A549 (cell line): ENCODE results near the gene LRRC36. TPM values are rescaled to one million over a fixed set of nuclear protein-coding genes. Genes with fewer than 3 reads are reported as not detected.

Experiments
- ATAC-seq, 2 experiments: fragments of 200-7000 bp in 1 of 2; fragments of >200 bp in 1 of 2; cut with Nextera tagmentation in 1 of 2; cut with Tn5 transposase in 1 of 2; 3 replicates each; pipeline versions ENCODE4 v1.8.0 to v1.9.1; 2018 to 2020; ENCODE audit warnings: mild to moderate bottlenecking in 1 of 2, moderate library complexity in 1 of 2
- CTCF ChIA-PET: fragments of 300-600 bp; sonication (Branson Sonifier 250); formaldehyde crosslinking; extraction: SDS; loops from one replicate; lab custom pipeline; 2021; ENCODE audit warnings: antibody characterized with exemption, inconsistent platforms; lab: Yijun Ruan, JAX
- POLR2A ChIA-PET: fragments of 350-600 bp; formaldehyde crosslinking; extraction: SDS; loops from one replicate; lab custom pipeline; 2021; ENCODE audit warnings: antibody characterized with exemption, inconsistent platforms; lab: Yijun Ruan, JAX
- DNase-seq, 2 experiments: peaks; one replicate each; pipeline versions ENCODE4 v3.0.0 to v3.0.0-alpha.2; 2011 to 2016; ENCODE audit warnings: low read depth in 1 of 2, low spot score in 1 of 2
- FAIRE-seq: peaks from 2 replicates; lab custom pipeline; 2011; peaks lifted over from hg19 to GRCh38; lab: Jason Lieb, UNC
- H3K27ac ChIP-seq, 2 experiments: fragments of >200 bp; sonication (Bioruptor Twin); formaldehyde crosslinking; 3 replicates each; pipeline ENCODE4 v1.5.1; 2016 to 2017
- H3K4me1 ChIP-seq: fragments of >200 bp; sonication (Bioruptor Twin); formaldehyde crosslinking; 3 replicates; pipeline ENCODE4 v1.6.1; 2016
- H3K4me2 ChIP-seq: fragments of >200 bp; sonication (Bioruptor Twin); formaldehyde crosslinking; 3 replicates; pipeline ENCODE4 v1.6.1; 2016
- H3K4me3 ChIP-seq: fragments of >200 bp; sonication (Bioruptor Twin); formaldehyde crosslinking; 3 replicates; pipeline ENCODE4 v1.5.1; 2016
- H3K9me3 ChIP-seq: fragments of >200 bp; sonication (Bioruptor Twin); formaldehyde crosslinking; 3 replicates; pipeline ENCODE4 v1.6.1; 2016
- BHLHE40 ChIP-seq: IDR thresholded peaks from 2 replicates; pipeline ENCODE4 v1.6.1; 2012; ENCODE audit warnings: low read depth, low read length, inconsistent platforms
- CBX2 ChIP-seq: fragments of 200-600 bp; sonication (generic); IDR thresholded peaks from 2 replicates; pipeline ENCODE4 v1.6.1; 2016; ENCODE audit warnings: low read depth, mild to moderate bottlenecking, borderline replicate concordance
- CEBPB ChIP-seq, 2 experiments: fragments of >200 bp in 1 of 2; sonication (Bioruptor Twin) in 1 of 2; formaldehyde crosslinking in 1 of 2; IDR thresholded peaks; 2 replicates each; pipeline ENCODE4 v1.6.1; 2012 to 2016
- CHD4 ChIP-seq: fragments of 200-600 bp; sonication (generic); IDR thresholded peaks from 2 replicates; pipeline ENCODE4 v1.6.1; 2016; ENCODE audit warnings: antibody characterized with exemption, mild to moderate bottlenecking, borderline replicate concordance
- FOXS1 ChIP-seq: fragments of 250-450 bp; sonication (Bioruptor Pico); IDR thresholded peaks from 2 replicates; pipeline ENCODE4 v1.5.0; 2020; ENCODE audit warnings: mild to moderate bottlenecking, moderate library complexity
- HEYL ChIP-seq: fragments of 250-450 bp; sonication (Bioruptor Pico); IDR thresholded peaks from 2 replicates; pipeline ENCODE4 v1.8.0; 2021; ENCODE audit warnings: mild to moderate bottlenecking, moderate library complexity
- HMGXB4 ChIP-seq: fragments of 250-450 bp; sonication (Bioruptor Pico); IDR thresholded peaks from 2 replicates; pipeline ENCODE4 v1.5.0; 2021; ENCODE audit warnings: mild to moderate bottlenecking, moderate library complexity, borderline replicate concordance
- HOXA7 ChIP-seq: fragments of 250-450 bp; sonication (Bioruptor Pico); IDR thresholded peaks from 2 replicates; pipeline ENCODE4 v1.5.0; 2020; ENCODE audit warnings: mild to moderate bottlenecking, moderate library complexity
- JUN ChIP-seq, 2 experiments: fragments of >200 bp; sonication (Bioruptor Twin); formaldehyde crosslinking; IDR thresholded peaks; 2 replicates in 1 of 2; 3 replicates in 1 of 2; pipeline ENCODE4 v1.6.1; 2016 to 2017
- MAFK ChIP-seq: fragments of 450-650 bp; IDR thresholded peaks from 2 replicates; pipeline ENCODE4 v1.6.1; 2014; ENCODE audit not compliant: partially characterized antibody
- MAZ ChIP-seq: fragments of 150-350 bp; IDR thresholded peaks from 2 replicates; pipeline ENCODE4 v1.6.1; 2014; ENCODE audit warnings: antibody characterized with exemption, low read depth, low read length, borderline replicate concordance
- MYC ChIP-seq: IDR thresholded peaks from 2 replicates; pipeline ENCODE4 v1.6.1; 2012; ENCODE audit warnings: mild to moderate bottlenecking, inconsistent platforms, low read length, improper control_type of control experiment, borderline replicate concordance
- NFE2L2 ChIP-seq: fragments of 150-350 bp; conservative IDR thresholded peaks from 2 replicates; pipeline ENCODE4 v1.6.1; 2014; ENCODE audit warnings: low read length
- NPAS2 ChIP-seq: fragments of 250-450 bp; sonication (Bioruptor Pico); IDR thresholded peaks from 2 replicates; pipeline ENCODE4 v1.8.0; 2022; ENCODE audit warnings: mild to moderate bottlenecking, moderate library complexity, borderline replicate concordance
- NR3C1 ChIP-seq: fragments of >200 bp; sonication (Bioruptor Twin); formaldehyde crosslinking; IDR thresholded peaks from 3 replicates; pipeline ENCODE4 v1.6.1; 2017
- TP53 ChIP-seq: fragments of 250-450 bp; sonication (Bioruptor Pico); IDR thresholded peaks from 2 replicates; pipeline ENCODE4 v1.5.0; 2021; ENCODE audit warnings: mild to moderate bottlenecking, moderate library complexity
- USF2 ChIP-seq: fragments of 450-650 bp; IDR thresholded peaks from 2 replicates; pipeline ENCODE4 v1.6.1; 2014; ENCODE audit warnings: antibody characterized with exemption
- ZSCAN20 ChIP-seq: fragments of 250-450 bp; sonication (Bioruptor Pico); IDR thresholded peaks from 2 replicates; pipeline ENCODE4 v1.8.0; 2022; ENCODE audit warnings: mild to moderate bottlenecking, moderate library complexity
- WGBS: methylation state at CpG from one replicate; pipeline ENCODE4 v1.1.6; 2017; ENCODE audit errors: missing lambda C conversion rate; 5-methylcytosine and 5-hydroxymethylcytosine counted together
- polyA plus RNA-seq, 4 experiments: library from polyadenylated mRNA; depleted of rRNA in 3 of 4; stranded (reverse); fragments of >200 nt; fragmentation: RNase III in 1 of 4; extraction: RNeasy Plus Mini Kit Qiagen cat#74134 plus additional on column Dnase treatment in 1 of 4; gene quantifications; 2 replicates in 3 of 4; 3 replicates in 1 of 4; pipeline ENCODE4 v1.2.3, GENCODE V29; 2011 to 2017
- TF ChIP-seq, protein P1 (sequence below): fragments of >200 bp; sonication (Bioruptor Twin); formaldehyde crosslinking; IDR thresholded peaks from 3 replicates; pipeline ENCODE4 v1.6.1; 2016
- TF ChIP-seq, protein P2 (sequence below): IDR thresholded peaks from 2 replicates; pipeline ENCODE4 v1.6.1; 2012; ENCODE audit warnings: low read depth, borderline replicate concordance
- TF ChIP-seq, protein P3 (sequence below): fragments of 250-450 bp; sonication (Bioruptor Pico); IDR thresholded peaks from 2 replicates; pipeline ENCODE4 v1.5.0; 2020; ENCODE audit warnings: low read depth, mild to moderate bottlenecking, moderate library complexity

LRRC36 gene
- polyA plus RNA-seq, 2 of the 4 experiments (the other 2 are of a cell fraction): 0.48 to 0.57 TPM

GRCh38 chr16:67407788-67408452, 81.3 kb downstream of the LRRC36 start:
- WGBS: 78% methylated on average over 6 of the region's 6 CpGs
- no peak overlapping the region for H3K27ac ChIP-seq
- peaks cover 11% of the 10 kb centered on the region; the same call in 2 of the 3 replicates for H3K4me1 ChIP-seq
- no peak overlapping the region for H3K4me3 ChIP-seq
- ChIA-PET CTCF (interaction anchor here (0.6 to 3.6 kb wide), 13 partner anchors 9 to 825 kb away, joined by 3 to 17 read pairs (median 4); partner anchors contain the start of genes LRRC36, TPPP3 and ZDHHC1), POLR2A (no interaction called here)
- H3K4me2 ChIP-seq: no peak overlapping the region
- ATAC-seq: peak in 1 of 2 experiments; percentile 41; a peak in 3 of 6 replicates
- no peak for TF ChIP-seq CHD4
- no peak for TF ChIP-seq BHLHE40
- no peak for TF ChIP-seq NPAS2 (CRISPR knock-in tag)
- TF ChIP-seq, protein P1, sequence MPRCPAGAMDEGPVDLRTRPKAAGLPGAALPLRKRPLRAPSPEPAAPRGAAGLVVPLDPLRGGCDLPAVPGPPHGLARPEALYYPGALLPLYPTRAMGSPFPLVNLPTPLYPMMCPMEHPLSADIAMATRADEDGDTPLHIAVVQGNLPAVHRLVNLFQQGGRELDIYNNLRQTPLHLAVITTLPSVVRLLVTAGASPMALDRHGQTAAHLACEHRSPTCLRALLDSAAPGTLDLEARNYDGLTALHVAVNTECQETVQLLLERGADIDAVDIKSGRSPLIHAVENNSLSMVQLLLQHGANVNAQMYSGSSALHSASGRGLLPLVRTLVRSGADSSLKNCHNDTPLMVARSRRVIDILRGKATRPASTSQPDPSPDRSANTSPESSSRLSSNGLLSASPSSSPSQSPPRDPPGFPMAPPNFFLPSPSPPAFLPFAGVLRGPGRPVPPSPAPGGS: no peak
- TF ChIP-seq, protein P2, sequence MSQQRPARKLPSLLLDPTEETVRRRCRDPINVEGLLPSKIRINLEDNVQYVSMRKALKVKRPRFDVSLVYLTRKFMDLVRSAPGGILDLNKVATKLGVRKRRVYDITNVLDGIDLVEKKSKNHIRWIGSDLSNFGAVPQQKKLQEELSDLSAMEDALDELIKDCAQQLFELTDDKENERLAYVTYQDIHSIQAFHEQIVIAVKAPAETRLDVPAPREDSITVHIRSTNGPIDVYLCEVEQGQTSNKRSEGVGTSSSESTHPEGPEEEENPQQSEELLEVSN: no peak
- no peak for TF ChIP-seq MAZ
- TF ChIP-seq CBX2: no peak
- no peak for TF ChIP-seq FOXS1
- H3K9me3 ChIP-seq: no peaks in the 10 kb centered on the region
- no peak for DNase-seq
- no peak for FAIRE-seq

DNA sequence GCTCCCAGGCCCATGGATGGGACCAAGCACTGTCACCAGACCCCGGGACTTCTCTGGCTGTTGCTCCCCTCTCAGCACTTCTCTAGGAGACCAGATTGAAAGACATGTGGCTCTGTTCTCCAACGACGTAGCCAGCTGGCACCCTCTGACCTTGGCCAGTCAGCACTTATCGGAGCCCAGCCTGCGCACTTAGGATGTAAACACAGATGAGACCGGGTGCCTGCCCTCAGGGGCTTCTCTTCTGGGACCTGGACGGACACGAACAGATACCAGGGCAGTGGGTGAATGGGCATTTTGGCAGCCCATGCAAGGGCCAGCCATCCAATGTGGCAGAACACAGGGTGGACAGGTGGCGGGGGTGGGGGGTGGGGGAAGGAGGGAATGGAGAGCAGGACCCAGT, 83.0 kb downstream of the LRRC36 start:
- no peak for ATAC-seq
- TF ChIP-seq USF2: no peak
- no peak for TF ChIP-seq ZSCAN20
- TF ChIP-seq CEBPB (IDR thresholded peaks at IDR 0.05): no peak
- TF ChIP-seq HOXA7 (CRISPR knock-in tag): no peak
- no peak for TF ChIP-seq MAFK
- no peak for TF ChIP-seq MYC
- TF ChIP-seq NFE2L2: no peak
- TF ChIP-seq HMGXB4 (CRISPR knock-in tag): no peak
- TF ChIP-seq HEYL (CRISPR knock-in tag): no peak
- TF ChIP-seq, all 56 proteins: peak for 0
- no peak overlapping the region for H3K4me3 ChIP-seq
- POLR2A ChIA-PET: no interaction called here
- no peak overlapping the region for H3K4me2 ChIP-seq
- 90% methylated on average over 8 of the region's 9 CpGs for WGBS
- 0 out of 6 replicates have a peak overlapping the region, but pooled peaks of 1 of the 2 experiments have one; percentile 8 for H3K27ac ChIP-seq
- CTCF ChIA-PET: interaction anchor here (0.6 to 3.0 kb wide), 3 partner anchors 10 to 16 kb away, joined by 3 to 17 read pairs (median 4); partner anchors contain the start of gene TPPP3
- peaks cover 11% of the 10 kb centered on the region; the same call in 2 of the 3 replicates for H3K4me1 ChIP-seq
- no peak for DNase-seq
- H3K9me3 ChIP-seq: no peaks in the 10 kb centered on the region
- no peak for FAIRE-seq

GRCh38 chr16:67411339-67411738, 84.7 kb downstream of the LRRC36 start:
- Histone ChIP-seq H3K4me1 (peaks cover 18% of the 10 kb centered on the region; the same call in 2 of the 3 replicates), H3K9me3 (no peaks in the 10 kb centered on the region), H3K4me3 (no peak overlapping the region), H3K27ac (no peak overlapping the region), H3K4me2 (no peak overlapping the region)
- CTCF ChIA-PET: interaction anchor here (1.7 to 3.7 kb wide), 3 partner anchors 11 to 17 kb away, joined by 7 to 28 read pairs (median 10); no protein-coding TSS in a partner anchor
- ATAC-seq (no peak), DNase-seq (no peak), FAIRE-seq (no peak)
- TF ChIP-seq NR3C1: no peak
- no peak for TF ChIP-seq NFE2L2
- TF ChIP-seq CBX2: no peak
- TF ChIP-seq HMGXB4 (CRISPR knock-in tag): no peak
- TF ChIP-seq, protein P3, sequence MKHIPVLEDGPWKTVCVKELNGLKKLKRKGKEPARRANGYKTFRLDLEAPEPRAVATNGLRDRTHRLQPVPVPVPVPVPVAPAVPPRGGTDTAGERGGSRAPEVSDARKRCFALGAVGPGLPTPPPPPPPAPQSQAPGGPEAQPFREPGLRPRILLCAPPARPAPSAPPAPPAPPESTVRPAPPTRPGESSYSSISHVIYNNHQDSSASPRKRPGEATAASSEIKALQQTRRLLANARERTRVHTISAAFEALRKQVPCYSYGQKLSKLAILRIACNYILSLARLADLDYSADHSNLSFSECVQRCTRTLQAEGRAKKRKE (CRISPR knock-in tag): no peak
- TF ChIP-seq JUN (IDR thresholded peaks at IDR 0.05): no peak
- TF ChIP-seq TP53 (CRISPR knock-in tag): no peak
- WGBS: 96% methylated on average over 3 of the region's 3 CpGs
- POLR2A ChIA-PET: no interaction called here
